Measurements from ENCODE around the gene PACRG.
A peak's percentile ranks its signal among the peaks of the same experiment; 100 is the strongest.

Gene PACRG

GRCh38 chr6:162998777-162999176 is 271.0 kb downstream of the PACRG start:
- FAIRE-seq (no peak), DNase-seq (ENCODE audit: insufficient read length, low spot score) (no peak)
- TF ChIP-seq PAX5 (IDR thresholded peaks at IDR 0.05; ENCODE audit: insufficient read depth, low read length, severe bottlenecking), result no peak
- TF ChIP-seq POLR2AphosphoS5 (IDR thresholded peaks at IDR 0.05; ENCODE audit: low read depth, low read length), result no peak
- TF ChIP-seq SPI1 (IDR thresholded peaks at IDR 0.05; ENCODE audit: low read depth, low read length), result no peak
- no peak for TF ChIP-seq POLR2A (IDR thresholded peaks at IDR 0.05; ENCODE audit: low read depth, low read length)
- no peak for TF ChIP-seq TAF1 (IDR thresholded peaks at IDR 0.05; ENCODE audit: low read depth, low read length)
- TF ChIP-seq POU2F2 (IDR thresholded peaks at IDR 0.05; ENCODE audit: low read depth, low read length), result no peak

GRCh38 chr6:162999575-163000285 is 272.0 kb downstream of the PACRG start:
- TF ChIP-seq SPI1 (IDR thresholded peaks at IDR 0.05; ENCODE audit: low read depth, low read length), result no peak
- no peak for TF ChIP-seq POLR2A (IDR thresholded peaks at IDR 0.05; ENCODE audit: low read depth, low read length)
- TF ChIP-seq POU2F2 (IDR thresholded peaks at IDR 0.05; ENCODE audit: low read depth, low read length), result no peak
- TF ChIP-seq POLR2AphosphoS5 (IDR thresholded peaks at IDR 0.05; ENCODE audit: low read depth, low read length), result no peak
- no peak for TF ChIP-seq TAF1 (IDR thresholded peaks at IDR 0.05; ENCODE audit: low read depth, low read length)
- FAIRE-seq (no peak), DNase-seq (ENCODE audit: insufficient read length, low spot score) (no peak)

- TF ChIP-seq TAF1 (IDR thresholded peaks at IDR 0.05; ENCODE audit: low read depth, low read length) (no peak), SPI1 (IDR thresholded peaks at IDR 0.05; ENCODE audit: low read depth, low read length) (peak; percentile 38; the same call in 1 of the 2 replicates)
- FAIRE-seq (no peak), DNase-seq (ENCODE audit: insufficient read length, low spot score) (peak; percentile 20)
These were observed 273.6 kb downstream of the PACRG start for GRCh38 chr6:163001330-163001729.

GRCh38 chr6:163008186-163008585 is 280.4 kb downstream of the PACRG start:
- FAIRE-seq (no peak), DNase-seq (ENCODE audit: insufficient read length, low spot score) (no peak)
- TF ChIP-seq POU2F2 (IDR thresholded peaks at IDR 0.05; ENCODE audit: low read depth, low read length), result no peak
- no peak for TF ChIP-seq POLR2AphosphoS5 (IDR thresholded peaks at IDR 0.05; ENCODE audit: low read depth, low read length)
- no peak for TF ChIP-seq POLR2A (IDR thresholded peaks at IDR 0.05; ENCODE audit: low read depth, low read length)

- no peak for FAIRE-seq
- no peak for DNase-seq (ENCODE audit: insufficient read length, low spot score)
- TF ChIP-seq POU2F2 (IDR thresholded peaks at IDR 0.05; ENCODE audit: low read depth, low read length) (no peak), PAX5 (IDR thresholded peaks at IDR 0.05; ENCODE audit: insufficient read depth, low read length, severe bottlenecking) (no peak), SPI1 (IDR thresholded peaks at IDR 0.05; ENCODE audit: low read depth, low read length) (no peak), TAF1 (IDR thresholded peaks at IDR 0.05; ENCODE audit: low read depth, low read length) (no peak), POLR2A (IDR thresholded peaks at IDR 0.05; ENCODE audit: low read depth, low read length) (no peak), POLR2AphosphoS5 (IDR thresholded peaks at IDR 0.05; ENCODE audit: low read depth, low read length) (no peak)
These were observed 280.9 kb downstream of the PACRG start for GRCh38 chr6:163008626-163009025.

GRCh38 chr6:163010145-163010544 is 282.4 kb downstream of the PACRG start:
- no peak for TF ChIP-seq POLR2A (IDR thresholded peaks at IDR 0.05; ENCODE audit: low read depth, low read length)
- no peak for TF ChIP-seq TAF1 (IDR thresholded peaks at IDR 0.05; ENCODE audit: low read depth, low read length)
- TF ChIP-seq PAX5 (IDR thresholded peaks at IDR 0.05; ENCODE audit: insufficient read depth, low read length, severe bottlenecking), result no peak
- no peak for TF ChIP-seq SPI1 (IDR thresholded peaks at IDR 0.05; ENCODE audit: low read depth, low read length)
- TF ChIP-seq POLR2AphosphoS5 (IDR thresholded peaks at IDR 0.05; ENCODE audit: low read depth, low read length), result no peak
- TF ChIP-seq POU2F2 (IDR thresholded peaks at IDR 0.05; ENCODE audit: low read depth, low read length), result no peak
- DNase-seq (ENCODE audit: insufficient read length, low spot score) (no peak), FAIRE-seq (no peak)

- no peak for TF ChIP-seq POU2F2 (IDR thresholded peaks at IDR 0.05; ENCODE audit: low read depth, low read length)
- FAIRE-seq, result no peak
These were observed 287.0 kb downstream of the PACRG start for GRCh38 chr6:163014736-163015135.

GRCh38 chr6:163017801-163018200 is 290.0 kb downstream of the PACRG start:
- FAIRE-seq (no peak), DNase-seq (ENCODE audit: insufficient read length, low spot score) (no peak)
- no peak for TF ChIP-seq TAF1 (IDR thresholded peaks at IDR 0.05; ENCODE audit: low read depth, low read length)
- TF ChIP-seq POU2F2 (IDR thresholded peaks at IDR 0.05; ENCODE audit: low read depth, low read length), result no peak
- no peak for TF ChIP-seq POLR2A (IDR thresholded peaks at IDR 0.05; ENCODE audit: low read depth, low read length)
- no peak for TF ChIP-seq SPI1 (IDR thresholded peaks at IDR 0.05; ENCODE audit: low read depth, low read length)
- TF ChIP-seq POLR2AphosphoS5 (IDR thresholded peaks at IDR 0.05; ENCODE audit: low read depth, low read length), result no peak
- TF ChIP-seq PAX5 (IDR thresholded peaks at IDR 0.05; ENCODE audit: insufficient read depth, low read length, severe bottlenecking), result no peak

More at GRCh38 chr6:163014736-163015135, 287.0 kb downstream of the PACRG start:
- no peak for DNase-seq (ENCODE audit: insufficient read length, low spot score)

GRCh38 chr6:163019926-163020325 is 292.2 kb downstream of the PACRG start:
- no peak for TF ChIP-seq POLR2A (IDR thresholded peaks at IDR 0.05; ENCODE audit: low read depth, low read length)
- TF ChIP-seq POU2F2 (IDR thresholded peaks at IDR 0.05; ENCODE audit: low read depth, low read length), result no peak
- no peak for TF ChIP-seq SPI1 (IDR thresholded peaks at IDR 0.05; ENCODE audit: low read depth, low read length)
- no peak for DNase-seq (ENCODE audit: insufficient read length, low spot score)
- FAIRE-seq, result no peak

GRCh38 chr6:163021054-163021453 is 293.3 kb downstream of the PACRG start:
- no peak for DNase-seq (ENCODE audit: insufficient read length, low spot score)
- TF ChIP-seq POLR2AphosphoS5 (IDR thresholded peaks at IDR 0.05; ENCODE audit: low read depth, low read length), result no peak
- no peak for TF ChIP-seq SPI1 (IDR thresholded peaks at IDR 0.05; ENCODE audit: low read depth, low read length)
- TF ChIP-seq POU2F2 (IDR thresholded peaks at IDR 0.05; ENCODE audit: low read depth, low read length), result no peak
- TF ChIP-seq TAF1 (IDR thresholded peaks at IDR 0.05; ENCODE audit: low read depth, low read length), result no peak
- TF ChIP-seq POLR2A (IDR thresholded peaks at IDR 0.05; ENCODE audit: low read depth, low read length), result no peak
- TF ChIP-seq PAX5 (IDR thresholded peaks at IDR 0.05; ENCODE audit: insufficient read depth, low read length, severe bottlenecking), result no peak
- FAIRE-seq, result no peak

Measured in GM12891 (cell line).